ENCODE data around the gene NBPF26. TPM values are rescaled to one million over a fixed set of nuclear protein-coding genes. Genes with fewer than 3 reads are reported as not detected.
"Not testable (repeated sequence)": the region's sequence is repeated elsewhere in the genome, so short reads cannot be mapped to it uniquely, and the experiment has no call there.

Gene NBPF26
- total RNA-seq: 10 to 100 TPM; 12.9 to 22.2 TPM

DNA sequence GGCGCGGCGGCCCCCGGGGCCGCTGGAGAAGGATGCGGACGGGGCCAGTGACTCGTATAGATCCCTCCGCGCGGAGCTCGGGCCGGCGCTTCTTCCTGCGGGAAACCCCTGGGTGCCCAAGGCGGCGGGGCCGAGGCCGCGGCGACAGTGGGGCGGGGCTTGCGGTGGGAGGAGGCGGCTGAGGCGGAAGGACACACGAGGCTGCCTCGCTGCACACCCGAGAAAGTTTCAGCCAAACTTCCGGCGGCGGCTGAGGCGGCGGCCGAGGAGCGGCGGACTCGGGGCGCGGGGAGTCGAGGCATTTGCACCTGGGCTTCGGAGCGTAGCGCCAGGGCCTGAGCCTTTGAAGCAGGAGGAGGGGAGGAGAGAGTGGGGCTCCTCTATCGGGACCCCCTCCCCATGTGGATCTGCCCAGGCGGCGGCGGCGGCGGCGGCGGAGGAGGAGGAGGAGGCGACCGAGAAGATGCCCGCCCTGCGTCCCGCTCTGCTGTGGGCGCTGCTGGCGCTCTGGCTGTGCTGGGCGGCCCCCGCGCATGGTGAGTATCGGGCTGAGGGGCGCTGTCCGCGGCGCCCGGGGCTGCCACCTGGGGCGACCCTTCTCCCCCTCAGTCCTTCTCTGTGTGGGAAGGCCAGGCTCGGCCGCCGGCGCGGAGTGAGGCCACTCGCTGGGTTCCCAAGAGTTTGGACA is at the start of gene NBPF26:
TSS of gene NBPF26 (plus strand) at position 231 of the 688 bp plus-strand sequence.
- H3K9me3 Mint-ChIP-seq, H3K36me3 Mint-ChIP-seq, H3K27ac Mint-ChIP-seq: not testable (repeated sequence)
- ATAC-seq (peak; percentile 75 to 89), DNase-seq (ENCODE audit: low spot score in 2 of 2) (peak; percentile 40 to 55)

- not testable (repeated sequence) for H3K9me3 Mint-ChIP-seq; H3K36me3 Mint-ChIP-seq; DNase-seq (ENCODE audit: low spot score in 2 of 2); H3K27ac Mint-ChIP-seq; ATAC-seq
Observed at GRCh38 chr1:120680106-120680819, 43.5 kb upstream of the NBPF26 start.

GRCh38 chr1:120680938-120681337 is 42.8 kb upstream of the NBPF26 start:
- H3K9me3 Mint-ChIP-seq, H3K36me3 Mint-ChIP-seq, ATAC-seq: not testable (repeated sequence)

DNA sequence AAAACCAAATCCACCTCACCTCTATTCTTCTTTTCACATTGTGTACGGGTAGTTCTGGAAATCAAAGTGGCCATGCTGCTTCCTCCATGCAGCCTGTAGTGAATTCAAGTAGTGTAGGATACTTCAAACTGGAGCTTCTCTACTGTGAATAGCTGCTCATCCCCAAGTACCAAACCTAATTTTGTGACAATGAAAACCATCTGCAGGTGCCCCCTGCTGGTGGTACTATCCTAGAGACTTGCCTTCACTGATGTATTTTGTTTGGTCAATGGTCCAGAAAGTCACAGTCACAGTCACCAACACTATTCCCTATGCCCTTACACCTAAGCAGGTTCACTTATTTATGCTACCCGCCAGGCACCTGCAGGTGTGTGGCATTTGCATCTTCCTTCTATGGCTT is 39.3 kb upstream of the NBPF26 start:
- H3K9me3 Mint-ChIP-seq; H3K36me3 Mint-ChIP-seq; DNase-seq (ENCODE audit: low spot score in 2 of 2); H3K27ac Mint-ChIP-seq: not testable (repeated sequence)
- ATAC-seq: peak; percentile 45 to 63

More at GRCh38 chr1:120680938-120681337, 42.8 kb upstream of the NBPF26 start:
- DNase-seq (ENCODE audit: low spot score in 2 of 2); H3K27ac Mint-ChIP-seq: not testable (repeated sequence)

- not testable (repeated sequence) for DNase-seq (ENCODE audit: low spot score in 2 of 2); H3K27ac Mint-ChIP-seq; H3K9me3 Mint-ChIP-seq; H3K36me3 Mint-ChIP-seq; ATAC-seq
Observed at GRCh38 chr1:120685622-120686021, 38.1 kb upstream of the NBPF26 start.

DNA sequence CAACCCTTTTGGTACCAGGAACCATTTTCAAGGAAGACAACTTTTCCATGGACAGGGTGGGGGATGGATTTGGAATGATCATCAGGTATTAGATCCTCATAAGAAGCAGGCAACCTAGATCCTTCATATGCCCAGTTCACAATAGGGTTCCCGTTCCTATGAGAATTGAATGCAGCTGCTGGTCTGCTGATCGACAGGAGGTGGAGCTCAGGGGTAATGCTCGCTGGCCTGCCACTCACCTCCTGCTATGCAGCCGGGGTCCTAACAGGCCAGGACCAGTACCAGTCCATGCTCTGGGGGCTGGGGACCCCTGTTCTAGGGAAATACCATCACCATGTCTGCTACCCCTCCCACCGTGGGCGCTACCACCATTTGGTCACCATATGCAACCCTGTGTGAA is 36.5 kb upstream of the NBPF26 start:
- ATAC-seq; H3K27ac Mint-ChIP-seq; DNase-seq (ENCODE audit: low spot score in 2 of 2); H3K9me3 Mint-ChIP-seq; H3K36me3 Mint-ChIP-seq: not testable (repeated sequence)

GRCh38 chr1:120700807-120701562 is 22.8 kb upstream of the NBPF26 start:
- ATAC-seq (peak in 1 of 2 donors; percentile 22), DNase-seq (ENCODE audit: low spot score in 2 of 2) (peak in 1 of 2 donors; percentile 7)
- H3K36me3 Mint-ChIP-seq, H3K9me3 Mint-ChIP-seq, H3K27ac Mint-ChIP-seq: not testable (repeated sequence)

GRCh38 chr1:120723358-120723714 is 409 bp upstream of the NBPF26 start:
- ATAC-seq: peak in 1 of 2 donors; percentile 52
- not testable (repeated sequence) for H3K27ac Mint-ChIP-seq; H3K36me3 Mint-ChIP-seq; H3K9me3 Mint-ChIP-seq; DNase-seq (ENCODE audit: low spot score in 2 of 2)

DNA sequence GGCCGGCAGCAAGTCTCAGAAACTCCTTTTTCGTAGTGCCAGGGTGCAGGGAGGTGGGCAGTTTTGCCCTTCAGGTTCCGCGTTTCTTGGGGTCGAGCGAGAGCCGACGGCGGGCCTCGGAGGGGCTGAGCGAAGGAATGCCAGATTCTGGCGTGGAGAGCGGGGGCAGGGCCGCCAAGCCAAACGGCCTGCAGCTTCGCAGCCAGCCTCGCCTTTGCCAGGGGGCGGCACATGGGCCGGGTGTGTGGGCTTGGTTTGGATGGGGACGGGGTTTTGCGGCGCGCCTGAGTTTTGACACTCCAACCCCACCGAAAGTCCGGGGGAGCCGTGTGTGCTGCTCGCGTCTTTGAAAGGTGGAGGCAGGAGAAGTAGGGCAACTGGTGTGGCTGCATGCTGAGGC is 762 bp downstream of the NBPF26 start:
- ATAC-seq, H3K9me3 Mint-ChIP-seq, H3K36me3 Mint-ChIP-seq, H3K27ac Mint-ChIP-seq: not testable (repeated sequence)
- DNase-seq (ENCODE audit: low spot score in 2 of 2): peak in 1 of 2 donors; percentile 50

- not testable (repeated sequence) for H3K36me3 Mint-ChIP-seq; DNase-seq (ENCODE audit: low spot score in 2 of 2); ATAC-seq
Observed at GRCh38 chr1:120728811-120729210, 5.1 kb downstream of the NBPF26 start.

GRCh38 chr1:120769090-120769489 is 45.3 kb downstream of the NBPF26 start:
- ATAC-seq; H3K27ac Mint-ChIP-seq; DNase-seq (ENCODE audit: low spot score in 2 of 2); H3K9me3 Mint-ChIP-seq; H3K36me3 Mint-ChIP-seq: not testable (repeated sequence)

More at GRCh38 chr1:120728811-120729210, 5.1 kb downstream of the NBPF26 start:
- H3K9me3 Mint-ChIP-seq, H3K27ac Mint-ChIP-seq: not testable (repeated sequence)

GRCh38 chr1:120805452-120805851 is 81.7 kb downstream of the NBPF26 start:
- H3K9me3 Mint-ChIP-seq; H3K27ac Mint-ChIP-seq; H3K36me3 Mint-ChIP-seq; DNase-seq (ENCODE audit: low spot score in 2 of 2); ATAC-seq: not testable (repeated sequence)

DNA sequence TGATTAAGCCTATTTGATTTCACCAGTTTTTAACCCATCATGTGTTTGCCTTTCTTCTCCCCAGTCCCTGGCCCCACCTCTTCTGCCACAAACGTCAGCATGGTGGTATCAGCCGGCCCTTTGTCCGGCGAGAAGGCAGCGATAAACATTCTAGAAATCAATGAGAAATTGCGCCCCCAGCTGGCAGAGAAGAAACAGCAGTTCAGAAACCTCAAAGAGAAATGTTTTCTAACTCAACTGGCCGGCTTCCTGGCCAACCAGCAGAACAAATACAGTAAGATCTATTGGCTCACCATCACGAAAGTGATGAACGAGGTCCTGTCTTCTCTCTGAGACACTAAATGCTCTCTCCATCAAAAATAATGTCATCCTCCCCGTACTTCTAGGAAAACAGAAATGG is 88.1 kb downstream of the NBPF26 start:
- DNase-seq (ENCODE audit: low spot score in 2 of 2); ATAC-seq; H3K27ac Mint-ChIP-seq; H3K9me3 Mint-ChIP-seq; H3K36me3 Mint-ChIP-seq: not testable (repeated sequence)

DNA sequence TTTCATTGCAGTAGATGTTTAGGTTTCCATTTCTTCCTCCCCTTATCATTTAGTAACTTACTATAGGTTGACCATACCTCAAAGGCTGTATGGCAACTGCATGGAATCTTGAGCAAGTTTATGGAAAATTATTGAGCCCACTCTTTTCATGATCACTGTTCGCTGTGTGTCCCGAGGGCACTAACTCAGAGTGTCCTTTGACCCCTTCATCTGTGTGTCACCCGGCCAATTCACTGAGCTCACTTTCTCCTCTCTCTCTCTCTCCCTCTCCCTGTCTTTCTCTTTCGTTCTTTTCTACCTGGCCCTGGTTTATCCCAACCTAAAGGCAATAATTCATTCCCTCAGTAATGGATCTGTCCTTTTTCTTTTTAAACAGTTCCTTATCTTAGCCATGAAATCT is 101.3 kb downstream of the NBPF26 start:
- not testable (repeated sequence) for DNase-seq (ENCODE audit: low spot score in 2 of 2); H3K36me3 Mint-ChIP-seq; ATAC-seq; H3K27ac Mint-ChIP-seq; H3K9me3 Mint-ChIP-seq

GRCh38 chr1:120826623-120827022 is 102.9 kb downstream of the NBPF26 start:
- not testable (repeated sequence) for H3K9me3 Mint-ChIP-seq; ATAC-seq; DNase-seq (ENCODE audit: low spot score in 2 of 2); H3K27ac Mint-ChIP-seq; H3K36me3 Mint-ChIP-seq

GRCh38 chr1:120844186-120844944 is 120.6 kb downstream of the NBPF26 start:
- not testable (repeated sequence) for H3K36me3 Mint-ChIP-seq, ATAC-seq, H3K9me3 Mint-ChIP-seq
- peak; percentile 61 to 71 for DNase-seq (ENCODE audit: low spot score in 2 of 2)
- peak overlapping the region in 1 of 2 donors; percentile 100 for H3K27ac Mint-ChIP-seq
